ENCODE data around the gene SEPTIN7.

Gene SEPTIN7

GRCh38 chr7:35792472-35792871, 8.4 kb upstream of the SEPTIN7 start:
- DNase-seq: no peak

GRCh38 chr7:35792873-35793489, 7.9 kb upstream of the SEPTIN7 start:
- DNase-seq: no peak

GRCh38 chr7:35797311-35797710, 3.5 kb upstream of the SEPTIN7 start:
- DNase-seq: no peak

GRCh38 chr7:35799846-35800717, 775 bp upstream of the SEPTIN7 start:
- peak; percentile 99 for DNase-seq

- peak; percentile 57 for DNase-seq
Measured at GRCh38 chr7:35801392-35802101, 690 bp downstream of the SEPTIN7 start.

- no peak for DNase-seq
Measured at GRCh38 chr7:35802102-35802466, 1.2 kb downstream of the SEPTIN7 start.

GRCh38 chr7:35802649-35803048, 1.8 kb downstream of the SEPTIN7 start:
- no peak for DNase-seq

- DNase-seq: no peak
Measured at GRCh38 chr7:35804231-35804970, 3.5 kb downstream of the SEPTIN7 start.

GRCh38 chr7:35805876-35806275, 5.0 kb downstream of the SEPTIN7 start:
- DNase-seq: no peak

- DNase-seq: no peak
Measured at GRCh38 chr7:35816514-35816913, 15.7 kb downstream of the SEPTIN7 start.

- DNase-seq: no peak
Measured at GRCh38 chr7:35817181-35817580, 16.3 kb downstream of the SEPTIN7 start.

GRCh38 chr7:35817930-35818329, 17.1 kb downstream of the SEPTIN7 start:
- DNase-seq: no peak

- no peak for DNase-seq
Measured at GRCh38 chr7:35818513-35818912, 17.7 kb downstream of the SEPTIN7 start.

- no peak for DNase-seq
Measured at GRCh38 chr7:35819310-35819709, 18.5 kb downstream of the SEPTIN7 start.

- DNase-seq: no peak
Measured at GRCh38 chr7:35819954-35820703, 19.3 kb downstream of the SEPTIN7 start.

- DNase-seq: no peak
Measured at GRCh38 chr7:35820858-35821257, 20.0 kb downstream of the SEPTIN7 start.

GRCh38 chr7:35823440-35823839, 22.6 kb downstream of the SEPTIN7 start:
- DNase-seq: no peak

GRCh38 chr7:35825974-35826373, 25.1 kb downstream of the SEPTIN7 start:
- DNase-seq: no peak

GRCh38 chr7:35826751-35827150, 25.9 kb downstream of the SEPTIN7 start:
- no peak for DNase-seq

- no peak for DNase-seq
Measured at GRCh38 chr7:35828817-35829216, 28.0 kb downstream of the SEPTIN7 start.

GRCh38 chr7:35831208-35831607, 30.4 kb downstream of the SEPTIN7 start:
- DNase-seq: no peak

All from KG1 (cell line).